ENCODE data around the gene C4orf17. TPM values are rescaled to one million over a fixed set of nuclear protein-coding genes. Genes with fewer than 3 reads are reported as not detected.

C4orf17 gene
- total RNA-seq, 1 donor from 2014 or later: not detected

DNA sequence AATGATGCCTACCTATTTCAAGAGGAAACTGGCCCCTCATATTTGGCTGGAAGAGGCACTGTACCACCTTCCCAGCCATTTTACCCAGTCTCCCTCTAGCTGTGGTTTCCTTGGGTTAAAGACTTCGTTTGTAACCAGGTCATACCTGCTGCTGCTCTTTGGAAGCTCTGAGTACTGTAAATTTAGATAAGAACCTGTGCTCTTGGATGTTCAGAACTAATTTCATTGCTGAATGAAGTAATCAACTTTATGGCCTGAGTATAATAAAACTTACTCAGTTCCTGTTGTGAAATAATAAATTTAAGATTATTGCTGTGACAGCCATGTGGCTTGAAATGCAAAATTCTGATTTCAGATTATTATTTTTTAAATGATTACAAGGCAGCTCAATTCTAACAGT, 76.0 kb downstream of the C4orf17 start:
- no peak for DNase-seq (ENCODE audit: low spot score)
- Mint-ChIP-seq H3K9me3 (ENCODE audit: unreplicated experiment) (no peaks in the 10 kb centered on the region), H3K27ac (ENCODE audit: unreplicated experiment) (no peak overlapping the region), H3K36me3 (ENCODE audit: low read depth, unreplicated experiment) (no peaks in the 10 kb centered on the region), H3K27me3 (ENCODE audit: unreplicated experiment) (no peaks in the 10 kb centered on the region), H3K4me1 (ENCODE audit: unreplicated experiment) (no peaks in the 10 kb centered on the region), H3K4me3 (ENCODE audit: unreplicated experiment) (no peak overlapping the region)
- TF ChIP-seq, protein P1, sequence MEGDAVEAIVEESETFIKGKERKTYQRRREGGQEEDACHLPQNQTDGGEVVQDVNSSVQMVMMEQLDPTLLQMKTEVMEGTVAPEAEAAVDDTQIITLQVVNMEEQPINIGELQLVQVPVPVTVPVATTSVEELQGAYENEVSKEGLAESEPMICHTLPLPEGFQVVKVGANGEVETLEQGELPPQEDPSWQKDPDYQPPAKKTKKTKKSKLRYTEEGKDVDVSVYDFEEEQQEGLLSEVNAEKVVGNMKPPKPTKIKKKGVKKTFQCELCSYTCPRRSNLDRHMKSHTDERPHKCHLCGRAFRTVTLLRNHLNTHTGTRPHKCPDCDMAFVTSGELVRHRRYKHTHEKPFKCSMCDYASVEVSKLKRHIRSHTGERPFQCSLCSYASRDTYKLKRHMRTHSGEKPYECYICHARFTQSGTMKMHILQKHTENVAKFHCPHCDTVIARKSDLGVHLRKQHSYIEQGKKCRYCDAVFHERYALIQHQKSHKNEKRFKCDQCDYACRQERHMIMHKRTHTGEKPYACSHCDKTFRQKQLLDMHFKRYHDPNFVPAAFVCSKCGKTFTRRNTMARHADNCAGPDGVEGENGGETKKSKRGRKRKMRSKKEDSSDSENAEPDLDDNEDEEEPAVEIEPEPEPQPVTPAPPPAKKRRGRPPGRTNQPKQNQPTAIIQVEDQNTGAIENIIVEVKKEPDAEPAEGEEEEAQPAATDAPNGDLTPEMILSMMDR (IDR thresholded peaks at IDR 0.05; ENCODE audit: unreplicated experiment): no peak

DNA sequence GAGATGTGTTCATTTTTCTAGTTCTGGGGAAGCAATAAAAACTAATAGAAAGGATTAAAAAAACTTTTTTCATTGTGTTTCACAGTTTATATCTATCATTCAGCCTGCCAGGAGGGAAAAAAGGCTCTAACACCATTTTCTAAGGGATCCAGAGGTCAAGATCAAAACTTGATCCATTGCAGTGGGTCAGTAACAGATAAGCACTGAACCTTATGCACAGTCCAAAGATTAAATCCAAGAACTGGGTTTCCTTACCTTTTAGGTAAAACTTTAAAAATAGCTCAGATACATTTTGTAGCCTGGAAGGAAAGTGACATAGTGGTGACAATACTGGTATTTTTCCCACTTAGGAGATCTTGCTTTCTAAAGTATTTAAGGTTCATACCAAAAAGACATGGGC, 76.5 kb downstream of the C4orf17 start:
- Mint-ChIP-seq H3K27me3 (ENCODE audit: unreplicated experiment) (no peaks in the 10 kb centered on the region), H3K4me3 (ENCODE audit: unreplicated experiment) (no peak overlapping the region), H3K36me3 (ENCODE audit: low read depth, unreplicated experiment) (no peaks in the 10 kb centered on the region), H3K9me3 (ENCODE audit: unreplicated experiment) (no peaks in the 10 kb centered on the region), H3K27ac (ENCODE audit: unreplicated experiment) (no peak overlapping the region), H3K4me1 (ENCODE audit: unreplicated experiment) (no peaks in the 10 kb centered on the region)
- DNase-seq (ENCODE audit: low spot score): no peak
- TF ChIP-seq, protein P1 (IDR thresholded peaks at IDR 0.05; ENCODE audit: unreplicated experiment): no peak

DNA sequence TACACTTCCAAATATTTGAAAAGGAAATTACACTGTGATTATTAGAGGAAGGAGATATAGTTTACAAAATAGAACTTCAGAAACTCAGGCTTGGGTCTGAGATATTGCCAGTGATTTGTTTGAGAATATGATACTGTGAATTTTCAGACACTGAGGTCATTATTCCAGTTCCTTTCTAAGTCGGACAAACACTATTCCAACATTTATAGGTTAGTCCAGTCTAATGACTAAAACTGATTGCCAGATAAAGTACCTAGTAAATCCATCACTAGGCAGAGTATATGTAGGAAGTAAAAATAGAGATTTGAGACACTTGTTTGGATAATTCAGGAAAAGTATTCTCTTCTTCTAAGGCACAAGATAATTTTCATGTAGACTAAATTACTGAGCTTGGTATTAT, 77.0 kb downstream of the C4orf17 start:
- no peaks in the 10 kb centered on the region for H3K36me3 Mint-ChIP-seq (ENCODE audit: low read depth, unreplicated experiment)
- no peaks in the 10 kb centered on the region for H3K4me1 Mint-ChIP-seq (ENCODE audit: unreplicated experiment)
- H3K9me3 Mint-ChIP-seq (ENCODE audit: unreplicated experiment): no peaks in the 10 kb centered on the region
- no peak overlapping the region for H3K27ac Mint-ChIP-seq (ENCODE audit: unreplicated experiment)
- no peak overlapping the region for H3K4me3 Mint-ChIP-seq (ENCODE audit: unreplicated experiment)
- no peak for DNase-seq (ENCODE audit: low spot score)
- TF ChIP-seq, protein P1 (IDR thresholded peaks at IDR 0.05; ENCODE audit: unreplicated experiment): no peak
- no peaks in the 10 kb centered on the region for H3K27me3 Mint-ChIP-seq (ENCODE audit: unreplicated experiment)

DNA sequence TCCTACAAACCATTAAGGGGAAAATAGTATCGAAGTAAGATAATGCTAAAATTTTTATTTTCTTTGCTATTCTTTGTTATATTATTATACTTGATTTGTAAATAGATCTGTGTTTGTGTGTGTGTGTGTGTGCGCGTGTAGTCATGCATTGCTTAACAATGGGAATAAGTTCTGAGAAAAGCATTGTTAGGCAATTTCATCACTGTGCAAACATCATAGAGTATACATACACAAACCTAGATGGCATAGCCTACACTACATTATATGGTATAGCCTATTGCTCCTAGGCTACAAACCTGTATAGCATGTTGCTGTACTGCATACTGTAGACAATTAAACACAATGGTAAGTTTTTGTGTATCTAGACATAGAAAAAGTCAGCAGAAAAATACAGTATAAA, 80.9 kb downstream of the C4orf17 start:
- no peaks in the 10 kb centered on the region for H3K36me3 Mint-ChIP-seq (ENCODE audit: low read depth, unreplicated experiment)
- no peaks in the 10 kb centered on the region for H3K9me3 Mint-ChIP-seq (ENCODE audit: unreplicated experiment)
- no peaks in the 10 kb centered on the region for H3K27me3 Mint-ChIP-seq (ENCODE audit: unreplicated experiment)
- no peak overlapping the region for H3K4me3 Mint-ChIP-seq (ENCODE audit: unreplicated experiment)
- H3K27ac Mint-ChIP-seq (ENCODE audit: unreplicated experiment): no peak overlapping the region
- H3K4me1 Mint-ChIP-seq (ENCODE audit: unreplicated experiment): peaks cover under 1% of the 10 kb centered on the region
- no peak for DNase-seq (ENCODE audit: low spot score)
- TF ChIP-seq, protein P1 (IDR thresholded peaks at IDR 0.05; ENCODE audit: unreplicated experiment): no peak

Other genes starting within 250 kb of the C4orf17 start
- not detected for gene ADH1A, start 220.0 kb upstream of the C4orf17 start, total RNA-seq (ENCODE audit: unreplicated experiment)
- gene ADH1B, start 189.6 kb upstream of the C4orf17 start, total RNA-seq (ENCODE audit: unreplicated experiment): not detected
- gene ADH1C, start 158.3 kb upstream of the C4orf17 start, total RNA-seq (ENCODE audit: unreplicated experiment): not detected
- gene ADH7, start 75.7 kb upstream of the C4orf17 start, total RNA-seq (ENCODE audit: unreplicated experiment): not detected
- 5.6 TPM for gene TRMT10A, start 53.0 kb downstream of the C4orf17 start, total RNA-seq (ENCODE audit: unreplicated experiment)
- gene MTTP, start 63.8 kb downstream of the C4orf17 start, total RNA-seq (ENCODE audit: unreplicated experiment): 0.26 TPM
- gene C4orf54, start 146.8 kb downstream of the C4orf17 start, total RNA-seq (ENCODE audit: unreplicated experiment): not detected

All from endothelial cell (in vitro differentiated cells).